GM19452 (cell line): ENCODE results near the gene NRIP1.
"Not testable (repeated sequence)": the region's sequence is repeated elsewhere in the genome, so short reads cannot be mapped to it uniquely, and the experiment has no call there.

ENCODE experiments used
- ATAC-seq: cut with Tn5 transposase; IDR thresholded peaks from one replicate; pipeline ENCODE4 v1.9.1; 2021; ENCODE audit not compliant: unreplicated experiment

Gene NRIP1

DNA sequence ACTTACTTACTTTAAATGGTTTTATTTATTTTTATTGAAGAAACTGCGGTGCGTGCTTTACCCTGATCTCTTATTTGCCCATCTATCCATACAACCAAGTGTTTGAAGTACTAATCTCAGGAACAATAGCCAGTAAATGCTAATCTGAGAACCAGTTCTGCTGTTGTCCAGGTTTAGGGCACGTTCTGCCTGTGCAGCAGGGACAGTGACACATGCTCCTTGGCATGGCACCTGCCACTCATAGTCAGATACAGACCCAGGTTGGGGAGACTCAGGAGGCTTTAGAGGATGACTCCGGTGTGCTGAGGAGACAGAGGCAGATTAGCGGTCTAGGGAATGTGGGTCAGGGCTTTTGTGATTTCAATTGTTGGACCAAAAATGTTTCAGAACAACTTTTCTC is 83.6 kb downstream of the NRIP1 start:
- no peak for ATAC-seq

DNA sequence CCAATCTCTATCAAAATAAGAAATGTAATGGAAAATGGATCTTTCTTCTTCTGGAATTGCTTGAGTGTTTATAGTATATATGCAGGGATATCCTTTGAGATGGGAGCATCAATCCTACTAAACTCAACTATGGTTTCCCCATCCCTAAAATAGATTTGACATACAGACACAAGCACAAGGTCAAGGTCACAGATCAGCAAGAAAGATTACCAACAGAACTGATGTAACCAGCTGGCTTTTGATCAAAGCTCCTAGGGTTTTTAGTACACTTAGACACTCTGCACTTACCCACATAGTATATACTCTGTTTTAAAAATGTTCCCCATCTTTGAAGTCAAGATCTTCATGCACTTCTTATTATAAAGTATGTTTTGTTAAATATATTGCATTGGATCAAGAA is 85.5 kb downstream of the NRIP1 start:
- ATAC-seq: no peak

- no peak for ATAC-seq
Observed at GRCh38 chr21:14977814-14978213, 87.0 kb downstream of the NRIP1 start.

- no peak for ATAC-seq
Observed at GRCh38 chr21:14975136-14975919, 89.5 kb downstream of the NRIP1 start.

DNA sequence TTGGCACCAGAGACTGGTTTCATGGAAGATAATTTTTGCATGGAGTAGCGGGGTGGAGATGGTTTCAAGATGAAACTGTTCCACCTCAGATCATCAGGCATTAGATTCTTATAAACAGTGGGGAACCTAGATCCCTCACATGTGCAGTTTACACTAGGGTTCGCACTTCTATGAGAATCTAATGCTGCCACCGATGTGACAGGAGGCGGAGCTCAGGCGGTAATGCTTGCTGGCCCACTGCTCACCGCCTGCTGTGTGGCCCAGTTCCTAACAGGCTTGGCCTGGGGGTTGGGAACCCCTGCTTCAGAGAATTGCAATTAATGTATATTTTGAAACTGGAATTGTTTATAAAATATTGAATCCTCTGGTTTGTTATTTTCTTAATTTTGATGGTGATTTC is 92.1 kb downstream of the NRIP1 start:
- ATAC-seq: no peak

GRCh38 chr21:14968821-14969220 is 96.0 kb downstream of the NRIP1 start:
- ATAC-seq: no peak

- no peak for ATAC-seq
Observed at GRCh38 chr21:14968029-14968428, 96.8 kb downstream of the NRIP1 start.

- ATAC-seq: no peak
Observed at GRCh38 chr21:14964621-14965020, 100.2 kb downstream of the NRIP1 start.

GRCh38 chr21:14962217-14962616 is 102.6 kb downstream of the NRIP1 start:
- no peak for ATAC-seq

GRCh38 chr21:14961502-14961901 is 103.3 kb downstream of the NRIP1 start:
- ATAC-seq: no peak

GRCh38 chr21:14959343-14959742 is 105.5 kb downstream of the NRIP1 start:
- ATAC-seq: no peak

- no peak for ATAC-seq
Observed at GRCh38 chr21:14957836-14958235, 107.0 kb downstream of the NRIP1 start.

GRCh38 chr21:14956807-14957206 is 108.0 kb downstream of the NRIP1 start:
- no peak for ATAC-seq

DNA sequence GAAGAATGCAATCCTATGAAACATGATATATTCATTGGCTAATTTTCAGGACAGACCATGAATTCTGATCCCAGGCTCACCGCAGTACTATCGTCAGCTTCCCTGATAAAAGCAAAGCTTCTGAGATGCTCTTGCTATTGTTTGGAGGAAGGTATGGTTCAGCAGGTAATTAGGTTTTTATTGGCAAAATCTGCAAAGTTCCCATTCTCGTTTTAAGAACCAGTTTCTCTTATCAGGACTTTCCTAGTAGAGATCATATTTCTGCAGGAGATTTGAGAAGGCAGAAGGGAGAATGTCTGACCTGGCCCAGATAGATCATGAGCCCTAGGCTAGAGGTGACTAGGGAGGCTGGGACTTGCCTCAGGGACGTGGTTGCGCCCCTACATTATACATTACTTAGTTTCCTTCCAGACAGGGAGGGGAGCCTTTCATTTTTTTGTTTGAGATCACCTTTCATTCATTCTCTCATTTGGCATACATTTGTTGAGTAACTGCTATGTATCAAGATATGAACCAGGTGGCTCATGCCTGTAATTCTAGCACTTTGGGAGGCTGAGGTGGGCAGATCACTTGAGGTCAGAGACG is 108.8 kb downstream of the NRIP1 start:
- no peak for ATAC-seq

DNA sequence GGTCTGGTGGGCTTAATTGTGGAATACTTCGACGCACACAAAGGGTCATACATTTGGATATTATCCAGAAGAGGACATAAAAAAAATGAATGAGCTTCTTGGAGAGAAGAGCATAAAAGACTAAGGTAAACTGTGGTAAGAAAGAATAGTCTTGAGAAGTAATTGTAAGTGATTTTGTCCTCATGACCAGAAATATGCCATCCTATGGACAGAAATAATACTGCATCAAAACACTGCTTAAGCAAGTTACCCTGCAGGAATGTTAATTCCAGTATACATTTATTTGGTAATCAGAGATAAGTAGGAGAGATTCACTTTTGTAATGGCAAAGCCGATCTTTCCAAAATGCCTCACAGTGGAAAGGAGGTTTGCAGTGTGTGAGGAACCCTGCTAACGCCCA is 111.9 kb downstream of the NRIP1 start:
- no peak for ATAC-seq

GRCh38 chr21:14949603-14950002 is 115.2 kb downstream of the NRIP1 start:
- no peak for ATAC-seq

GRCh38 chr21:14947613-14948160 is 117.1 kb downstream of the NRIP1 start:
- no peak for ATAC-seq

DNA sequence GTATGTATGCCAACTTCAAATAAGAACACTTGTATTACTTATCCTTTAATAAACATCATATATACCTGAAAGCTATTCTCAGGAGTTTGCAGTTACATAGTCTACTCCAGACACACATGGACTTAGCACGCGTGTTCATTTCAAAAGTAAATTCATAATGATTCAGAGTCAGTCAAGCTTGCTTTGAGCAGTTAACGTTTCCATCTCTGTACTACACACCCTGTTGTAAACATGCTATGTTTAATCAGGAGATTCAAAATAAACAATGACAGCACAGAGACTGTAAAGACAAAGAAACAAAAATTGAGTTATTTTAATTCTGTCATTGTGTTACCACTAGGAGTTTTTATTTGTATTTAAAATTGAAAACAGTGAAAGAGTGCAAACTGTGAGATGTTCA is 119.6 kb downstream of the NRIP1 start:
- ATAC-seq: no peak

GRCh38 chr21:14943616-14944015 is 121.2 kb downstream of the NRIP1 start:
- no peak for ATAC-seq

GRCh38 chr21:14942801-14943490 is 121.9 kb downstream of the NRIP1 start:
- no peak for ATAC-seq

GRCh38 chr21:14927324-14927723 is 137.5 kb downstream of the NRIP1 start:
- ATAC-seq: not testable (repeated sequence)

GRCh38 chr21:14926186-14926585 is 138.6 kb downstream of the NRIP1 start:
- ATAC-seq: no peak
